Measurements from ENCODE around the gene PWWP2A. TPM values are rescaled to one million over a fixed set of nuclear protein-coding genes. Genes with fewer than 3 reads are reported as not detected.
A peak's percentile ranks its signal among the peaks of the same experiment; 100 is the strongest.
"Not testable (repeated sequence)": the region's sequence is repeated elsewhere in the genome, so short reads cannot be mapped to it uniquely, and the experiment has no call there.

Gene PWWP2A, protein sequence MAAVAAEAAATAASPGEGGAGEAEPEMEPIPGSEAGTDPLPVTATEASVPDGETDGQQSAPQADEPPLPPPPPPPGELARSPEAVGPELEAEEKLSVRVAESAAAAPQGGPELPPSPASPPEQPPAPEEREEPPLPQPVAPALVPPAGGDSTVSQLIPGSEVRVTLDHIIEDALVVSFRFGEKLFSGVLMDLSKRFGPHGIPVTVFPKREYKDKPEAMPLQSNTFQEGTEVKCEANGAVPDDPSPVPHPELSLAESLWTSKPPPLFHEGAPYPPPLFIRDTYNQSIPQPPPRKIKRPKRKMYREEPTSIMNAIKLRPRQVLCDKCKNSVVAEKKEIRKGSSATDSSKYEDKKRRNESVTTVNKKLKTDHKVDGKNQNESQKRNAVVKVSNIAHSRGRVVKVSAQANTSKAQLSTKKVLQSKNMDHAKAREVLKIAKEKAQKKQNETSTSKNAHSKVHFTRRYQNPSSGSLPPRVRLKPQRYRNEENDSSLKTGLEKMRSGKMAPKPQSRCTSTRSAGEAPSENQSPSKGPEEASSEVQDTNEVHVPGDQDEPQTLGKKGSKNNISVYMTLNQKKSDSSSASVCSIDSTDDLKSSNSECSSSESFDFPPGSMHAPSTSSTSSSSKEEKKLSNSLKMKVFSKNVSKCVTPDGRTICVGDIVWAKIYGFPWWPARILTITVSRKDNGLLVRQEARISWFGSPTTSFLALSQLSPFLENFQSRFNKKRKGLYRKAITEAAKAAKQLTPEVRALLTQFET
- total RNA-seq (2014; rRNA removed) = 22.1 and 24.4 TPM in 2 replicates
- 5.8 TPM for polyA plus RNA-seq (2012)

DNA sequence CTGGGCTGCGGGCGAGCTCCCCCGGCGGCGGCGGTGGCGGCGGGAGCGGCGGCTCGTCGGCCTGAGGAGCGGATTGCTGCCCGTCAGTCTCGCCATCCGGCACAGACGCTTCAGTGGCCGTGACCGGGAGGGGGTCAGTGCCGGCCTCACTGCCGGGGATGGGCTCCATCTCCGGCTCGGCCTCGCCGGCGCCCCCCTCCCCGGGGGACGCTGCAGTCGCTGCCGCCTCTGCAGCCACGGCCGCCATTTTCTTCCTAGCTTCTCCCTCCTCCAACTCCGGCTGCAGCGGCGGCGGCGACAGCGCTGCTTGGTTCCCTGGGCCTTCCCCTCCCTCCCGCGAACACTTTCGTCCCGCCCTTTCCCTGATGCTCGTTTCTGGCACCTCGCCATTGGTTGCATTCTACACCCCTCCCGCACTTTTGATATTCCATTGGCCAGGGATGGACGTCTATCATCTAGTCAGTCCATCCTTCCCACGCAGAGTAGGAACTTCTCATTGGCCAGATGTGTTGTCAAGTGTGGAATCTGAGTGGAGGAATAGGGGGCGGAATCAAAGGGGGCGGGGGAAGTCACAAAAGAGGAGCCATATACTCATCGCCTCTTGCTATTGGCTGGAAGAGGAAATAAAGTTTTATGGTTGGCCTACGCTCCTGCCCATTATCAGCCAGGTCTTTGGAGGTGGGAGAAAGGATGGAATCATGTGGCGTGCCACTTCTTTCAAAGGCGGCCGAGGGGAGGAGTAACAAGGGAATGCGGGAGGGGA is at the start of gene PWWP2A:
PWWP2A (minus strand) TSS at position 309 of the 763 bp plus-strand sequence; CDS start at position 247, 62 bp downstream.
- peak; percentile 100 for DNase-seq (ENCODE audit: low read depth)

DNA sequence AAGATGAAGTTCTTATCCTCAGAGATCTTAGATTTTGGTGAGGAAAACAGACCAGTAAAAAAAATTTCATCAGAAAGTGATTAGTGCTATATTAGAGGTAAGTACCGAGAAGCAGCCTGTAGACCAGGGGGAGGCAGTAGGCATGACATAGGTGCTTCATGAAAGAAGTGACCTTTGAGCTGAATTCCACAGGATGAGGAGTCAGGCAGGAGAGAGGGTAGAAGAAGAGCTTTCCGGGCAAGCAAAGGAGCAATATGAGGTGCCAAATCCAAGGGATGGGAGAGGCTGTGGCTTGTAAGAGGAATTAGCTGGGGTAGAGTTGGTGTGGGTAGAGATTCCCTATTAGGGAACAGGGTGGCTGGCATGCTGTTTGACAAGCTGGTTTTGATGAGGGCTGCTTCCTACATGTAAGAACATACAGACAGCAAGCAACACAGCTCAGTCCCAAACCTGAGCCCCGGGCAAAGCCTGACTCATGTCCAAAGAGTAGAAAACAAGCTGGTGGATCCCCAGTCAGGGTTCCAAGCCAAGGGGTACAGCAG is 48.4 kb upstream of the PWWP2A start:
- DNase-seq (ENCODE audit: low read depth) = no peak

DNA sequence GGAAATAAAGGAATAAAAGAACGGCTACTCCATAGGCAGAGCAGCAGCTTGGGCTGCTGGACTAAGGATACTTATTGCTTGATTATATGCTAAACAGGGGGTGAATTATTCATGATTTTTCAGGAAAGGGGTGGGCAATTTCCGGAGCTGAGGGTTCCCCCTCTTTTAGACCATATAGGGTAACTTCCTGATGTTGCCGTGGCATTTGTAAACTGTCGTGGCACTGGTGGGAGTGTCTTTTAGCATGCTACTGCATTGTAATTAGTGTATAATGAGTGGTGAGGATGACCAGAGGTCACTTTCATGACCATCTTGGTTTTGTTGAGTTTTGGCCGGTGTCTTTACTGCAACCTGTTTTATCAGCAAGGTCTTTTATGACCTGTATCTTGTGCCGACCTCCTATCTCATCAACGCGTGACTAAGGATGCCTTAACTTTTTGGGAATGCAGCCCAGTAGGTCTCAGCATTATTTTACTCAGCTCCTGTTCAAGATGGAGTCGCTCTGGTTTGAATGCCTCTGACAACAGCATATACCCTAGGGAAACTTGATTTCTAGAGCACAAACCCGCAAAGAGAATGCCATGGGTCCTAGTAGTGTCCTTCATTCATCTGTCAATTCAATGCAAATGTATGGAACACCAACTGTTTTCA is 47.8 kb upstream of the PWWP2A start:
- no peak for DNase-seq (ENCODE audit: low read depth)

DNA sequence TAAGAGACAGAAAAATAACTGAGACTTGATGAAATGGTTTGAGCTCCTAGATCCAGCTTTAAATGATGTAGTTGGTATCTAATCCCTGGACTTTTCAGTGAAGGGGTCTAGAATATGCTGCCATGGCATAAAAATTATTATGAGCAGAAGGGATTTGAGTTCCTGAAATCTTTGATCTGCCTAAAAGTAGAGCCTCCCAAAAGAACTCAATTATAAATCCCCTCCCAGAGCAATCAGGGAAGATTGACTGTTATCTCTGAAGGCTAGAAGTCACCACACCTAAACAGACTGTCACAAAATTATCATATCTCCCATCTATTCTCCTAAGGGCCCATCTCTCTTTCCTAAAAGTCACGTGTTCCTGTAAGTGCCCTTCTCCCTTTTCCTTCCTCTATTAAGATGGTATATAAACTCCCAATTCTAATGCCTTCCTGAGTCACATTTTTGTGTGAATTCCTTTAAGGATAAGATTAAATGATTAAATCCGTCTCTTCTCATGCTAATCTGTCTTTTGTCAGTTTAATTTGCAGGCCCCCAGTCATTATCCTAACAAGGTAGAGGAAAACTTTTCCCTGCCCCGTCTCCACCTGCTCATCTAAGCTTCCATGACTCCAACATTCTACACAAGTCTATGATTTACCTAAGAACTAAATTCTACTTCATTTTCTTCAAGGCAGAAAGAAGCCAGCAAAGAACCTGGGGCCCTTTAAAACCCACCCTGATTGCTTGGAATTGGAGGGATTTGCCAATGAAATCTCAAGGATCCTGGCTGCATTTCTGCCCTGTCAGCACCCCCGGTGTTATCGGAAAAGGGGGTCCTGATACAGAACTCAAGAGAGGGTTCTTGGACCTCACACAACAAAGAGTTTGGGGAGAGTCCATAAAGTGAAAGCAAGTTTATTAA is 47.1 kb upstream of the PWWP2A start:
- DNase-seq (ENCODE audit: low read depth) = no peak

DNA sequence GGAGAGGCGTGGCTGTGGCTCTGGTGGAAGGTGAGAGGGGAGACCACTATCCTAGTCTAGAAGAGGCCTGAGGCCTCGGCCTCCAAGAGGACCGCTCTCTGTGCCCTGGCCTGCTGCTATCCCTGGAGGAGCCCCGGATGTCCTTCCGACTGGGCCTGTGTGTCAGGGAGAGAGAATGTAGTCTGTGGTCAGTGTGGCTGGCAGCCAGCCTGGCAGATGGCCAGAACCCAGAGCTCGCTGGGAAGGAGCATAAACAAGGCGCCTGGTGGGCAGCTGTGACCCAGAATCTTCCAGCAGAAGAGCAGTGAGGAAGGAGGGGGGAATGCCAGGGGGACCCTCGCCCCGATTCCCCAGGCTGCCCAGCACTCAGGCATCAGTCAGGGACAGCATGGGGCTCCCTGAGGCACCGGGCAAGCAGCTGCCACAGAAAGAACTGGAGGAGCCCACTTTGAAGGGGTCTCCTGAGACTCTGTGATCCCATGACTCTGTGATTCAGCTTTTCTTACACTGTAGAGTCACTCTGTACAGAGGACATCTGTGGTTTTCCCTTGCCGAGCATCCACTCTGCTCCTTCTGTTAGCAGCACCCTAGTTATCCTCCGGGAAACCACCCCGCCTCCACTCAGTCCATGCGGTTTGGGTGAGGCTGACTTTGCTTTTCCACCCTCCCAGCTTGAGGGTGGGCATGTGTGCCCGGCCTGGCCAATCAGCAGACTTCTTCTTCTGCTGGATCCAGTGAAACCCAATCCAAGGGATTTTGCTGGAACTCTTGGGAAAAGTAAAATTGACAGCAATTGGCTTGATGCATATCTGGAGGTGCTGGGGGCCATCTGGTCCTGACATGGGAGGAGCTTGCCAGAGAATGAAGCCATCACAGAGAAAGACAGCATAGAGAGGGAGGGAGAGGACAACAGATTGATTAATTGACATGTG is 46.2 kb upstream of the PWWP2A start:
- DNase-seq (ENCODE audit: low read depth) = peak; percentile 100

DNA sequence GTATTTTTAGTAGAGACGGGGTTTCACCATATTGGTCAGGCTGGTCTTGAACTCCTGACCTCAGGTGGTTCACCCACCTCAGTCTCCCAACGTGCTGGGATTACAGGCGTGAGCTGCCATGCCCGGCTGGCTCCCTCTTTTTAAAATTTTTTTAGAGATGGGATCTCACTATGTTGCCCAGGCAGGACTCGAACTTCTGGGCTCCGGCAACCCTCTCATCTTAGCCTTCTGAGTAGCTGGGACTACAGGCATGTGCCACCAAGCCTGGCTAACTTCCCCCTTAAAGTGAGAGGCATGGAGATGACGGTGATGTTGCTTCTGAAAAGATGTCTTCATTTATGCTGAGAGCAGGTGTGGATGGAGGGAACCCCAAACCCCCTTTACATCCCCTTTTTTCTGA is 43.7 kb upstream of the PWWP2A start:
- DNase-seq (ENCODE audit: low read depth) = no peak

DNA sequence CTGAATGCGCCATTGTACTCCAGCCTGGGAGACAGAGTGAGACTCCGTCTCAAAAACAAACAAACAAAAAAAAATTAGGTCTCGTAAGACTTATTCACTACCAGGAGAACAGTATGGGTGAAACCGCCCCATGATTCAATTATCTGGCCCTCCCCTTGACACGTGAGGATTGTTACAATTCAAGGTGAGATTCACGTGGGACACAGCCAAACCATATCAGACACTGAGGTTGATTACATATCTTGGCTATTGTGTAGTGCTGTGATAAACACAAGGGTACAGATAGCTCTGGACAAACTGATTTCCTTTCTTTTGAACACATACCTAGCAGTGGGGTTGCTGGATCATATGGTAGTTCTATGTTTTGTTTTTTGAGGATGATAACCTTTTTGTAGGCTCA is 42.4 kb upstream of the PWWP2A start:
- no peak for DNase-seq (ENCODE audit: low read depth)

DNA sequence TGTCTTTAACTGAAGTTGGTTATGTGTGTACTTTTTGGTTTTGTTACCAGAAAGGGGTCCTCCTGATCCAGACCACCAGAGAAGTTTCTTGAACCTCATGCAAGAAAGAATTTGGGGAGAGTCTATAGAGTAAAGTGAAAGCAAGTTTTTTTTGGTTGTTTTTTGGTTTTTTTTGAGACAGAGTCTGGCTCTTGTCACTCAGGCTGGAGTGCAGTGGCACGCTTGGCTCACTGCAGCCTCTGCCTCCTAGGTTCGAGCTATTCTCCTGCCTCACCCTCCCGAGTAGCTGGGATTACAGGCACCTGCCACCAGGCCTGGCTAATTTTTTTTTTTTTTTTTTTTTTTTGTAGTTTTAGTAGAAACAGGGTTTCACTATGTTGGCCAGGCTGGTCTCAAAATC is 41.6 kb upstream of the PWWP2A start:
- DNase-seq (ENCODE audit: low read depth) = not testable (repeated sequence)

DNA sequence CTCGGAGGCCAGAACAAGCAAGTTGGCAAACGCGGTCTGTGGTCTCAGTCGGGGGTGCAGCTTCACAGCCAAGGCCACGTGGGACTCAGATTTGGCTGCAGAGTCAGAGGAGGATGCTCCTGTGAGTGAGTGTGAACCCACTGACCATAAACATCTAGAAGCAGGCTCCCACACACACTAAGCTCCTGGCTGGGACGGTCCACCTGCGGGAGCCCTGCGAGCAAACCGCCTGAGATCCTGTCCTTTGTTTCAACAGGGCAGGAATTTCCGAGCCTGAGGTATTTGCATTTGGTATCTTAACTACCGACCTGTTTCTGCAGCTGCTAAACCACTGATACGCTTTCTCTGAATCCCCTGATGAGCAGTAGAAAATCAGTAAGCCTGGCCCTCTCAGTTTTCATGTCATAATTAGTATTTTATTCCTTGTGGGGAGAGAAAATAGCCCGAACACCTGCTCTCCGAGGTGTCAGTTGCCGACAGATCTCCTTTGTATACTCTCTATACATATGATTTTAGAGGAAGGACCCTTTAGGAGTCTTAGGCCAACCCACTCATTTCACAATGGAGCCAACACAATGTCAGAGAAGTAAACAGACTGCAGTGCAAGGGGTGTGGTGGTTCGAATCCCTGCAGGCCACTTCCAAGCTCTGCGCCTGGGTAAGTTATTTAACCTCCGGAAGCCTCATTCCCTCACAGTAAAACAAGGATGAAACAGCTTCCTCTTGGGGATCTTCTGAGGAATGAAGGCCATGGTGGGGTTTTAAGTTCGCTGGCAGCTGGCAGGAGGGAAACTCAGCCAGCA is 40.9 kb upstream of the PWWP2A start:
- no peak for DNase-seq (ENCODE audit: low read depth)

DNA sequence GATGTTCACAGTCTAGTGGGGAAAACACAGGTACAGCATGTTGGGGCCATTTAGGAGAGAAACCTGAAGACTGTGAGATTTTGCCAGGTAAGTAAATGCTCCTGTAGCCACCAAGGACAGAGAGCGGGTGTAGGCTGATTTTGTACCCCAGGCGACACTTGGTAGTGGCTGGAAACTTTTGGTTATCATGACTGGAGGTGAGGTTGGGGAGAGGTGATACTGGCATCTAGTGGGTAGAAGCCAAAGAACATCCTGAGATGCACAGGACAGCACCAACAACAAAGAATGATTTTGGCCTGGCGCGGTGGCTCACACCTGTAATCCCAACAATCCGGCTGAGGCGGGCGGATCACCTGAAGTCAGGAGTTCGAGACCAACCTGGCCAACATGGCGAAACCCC is 38.8 kb upstream of the PWWP2A start:
- no peak for DNase-seq (ENCODE audit: low read depth)

DNA sequence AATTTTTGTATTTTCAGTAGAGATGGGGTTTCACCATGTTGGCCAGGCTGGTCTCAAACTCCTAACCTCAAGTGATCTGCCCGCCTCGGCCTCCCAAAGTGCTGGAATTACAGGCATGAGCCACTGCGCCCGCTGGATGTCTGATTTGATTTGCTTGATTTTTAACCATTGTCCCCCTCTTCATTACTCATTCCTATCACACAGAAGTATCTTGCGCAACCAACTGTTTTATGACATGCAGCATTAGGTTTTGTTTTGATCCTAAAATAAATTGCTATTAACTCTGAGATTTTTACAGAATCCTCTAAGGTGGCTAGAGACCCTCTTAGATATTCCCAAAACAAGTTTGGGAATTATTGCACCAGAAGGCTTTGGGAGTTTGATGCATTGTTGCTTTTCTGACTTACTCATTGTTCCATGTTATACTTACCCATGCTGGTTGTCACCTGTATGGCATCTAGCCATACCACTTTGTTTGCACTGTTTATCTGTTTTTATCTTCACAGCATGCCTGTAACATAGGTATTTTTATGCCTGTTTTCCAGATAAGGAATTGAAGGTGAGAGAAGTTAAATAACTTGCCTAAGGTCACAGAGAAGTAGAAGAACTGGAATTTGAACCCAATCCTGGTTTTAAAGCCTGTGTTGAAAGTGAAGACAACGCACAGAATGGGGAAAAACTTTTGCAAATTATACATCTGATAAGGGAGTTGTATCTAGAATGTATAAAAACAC is 35.9 kb upstream of the PWWP2A start:
- no peak for DNase-seq (ENCODE audit: low read depth)

DNA sequence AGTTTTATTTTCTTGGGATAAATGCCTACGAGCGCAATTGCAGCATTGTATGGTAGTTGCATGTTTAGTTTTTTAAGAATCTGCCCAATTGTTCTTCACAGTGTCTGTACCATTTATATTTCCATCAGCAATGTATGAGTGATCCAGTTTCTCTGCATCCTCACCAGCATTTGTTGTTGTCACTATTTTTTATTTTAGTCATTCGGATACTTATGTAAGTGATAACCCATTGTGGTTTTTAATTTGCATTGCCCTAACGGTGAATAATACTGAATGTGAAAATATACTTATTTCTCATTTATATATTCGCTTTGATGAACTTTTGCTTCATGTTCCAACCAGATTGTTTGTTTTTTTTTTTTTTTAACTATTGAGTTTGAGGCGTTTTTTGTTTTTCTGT is 33.7 kb upstream of the PWWP2A start:
- no peak for DNase-seq (ENCODE audit: low read depth)

DNA sequence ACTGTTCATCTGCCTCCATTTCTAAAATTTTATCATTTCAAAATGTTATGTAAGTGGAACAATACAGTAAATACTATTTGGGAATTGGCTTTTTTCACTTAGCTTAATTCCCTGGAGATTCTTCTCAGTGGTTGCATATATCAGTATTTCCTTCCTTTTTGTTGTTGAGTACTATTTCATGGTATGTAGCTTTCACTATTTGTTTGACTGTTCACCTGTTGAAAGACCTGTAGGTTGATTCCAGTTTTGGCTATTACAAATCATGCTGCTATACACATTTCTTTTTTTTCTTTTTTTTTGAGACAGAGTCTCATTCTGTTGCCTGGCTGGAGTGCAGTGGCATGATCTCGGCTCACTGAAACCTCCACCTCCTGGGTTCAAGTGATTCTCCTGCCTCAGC is 33.0 kb upstream of the PWWP2A start:
- DNase-seq (ENCODE audit: low read depth) = no peak

DNA sequence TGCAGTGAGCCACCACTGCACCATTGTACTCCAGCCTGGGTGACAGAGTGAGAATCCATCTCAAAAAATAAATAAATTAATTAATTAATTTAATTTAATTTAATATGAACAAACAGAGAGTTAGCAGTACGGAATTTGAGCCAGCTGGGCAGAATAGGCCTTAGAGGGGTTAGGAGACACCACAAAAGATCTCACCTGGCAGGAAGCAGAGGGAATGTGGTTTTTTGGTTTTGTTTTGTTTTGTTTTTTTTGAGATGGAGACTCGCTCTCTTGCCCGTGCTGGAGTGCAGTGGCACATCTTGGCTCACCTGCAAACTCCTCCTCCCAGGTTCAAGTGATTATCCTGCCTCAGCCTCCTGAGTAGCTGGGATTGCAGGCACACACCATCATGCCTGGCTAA is 31.8 kb upstream of the PWWP2A start:
- no peak for DNase-seq (ENCODE audit: low read depth)

DNA sequence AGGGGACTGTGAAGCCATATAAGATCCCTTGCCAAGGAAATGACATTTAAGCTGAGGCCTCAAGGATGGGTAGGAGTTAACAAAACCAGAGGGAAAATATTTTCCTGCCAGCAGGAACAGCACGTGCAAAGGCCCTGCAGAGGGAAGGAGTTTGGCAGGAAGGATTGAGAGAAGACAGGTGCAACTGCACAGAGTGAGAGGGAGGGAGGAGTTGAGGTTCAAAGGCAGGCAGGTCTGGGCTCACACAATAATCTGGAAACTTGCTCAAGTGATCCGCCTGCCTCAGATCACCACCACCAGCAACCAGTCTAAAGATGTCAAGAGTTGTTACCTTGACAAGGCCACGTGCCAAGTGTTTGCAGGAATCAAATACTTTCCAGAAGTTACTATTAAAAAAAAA is 31.1 kb upstream of the PWWP2A start:
- no peak for DNase-seq (ENCODE audit: low read depth)

DNA sequence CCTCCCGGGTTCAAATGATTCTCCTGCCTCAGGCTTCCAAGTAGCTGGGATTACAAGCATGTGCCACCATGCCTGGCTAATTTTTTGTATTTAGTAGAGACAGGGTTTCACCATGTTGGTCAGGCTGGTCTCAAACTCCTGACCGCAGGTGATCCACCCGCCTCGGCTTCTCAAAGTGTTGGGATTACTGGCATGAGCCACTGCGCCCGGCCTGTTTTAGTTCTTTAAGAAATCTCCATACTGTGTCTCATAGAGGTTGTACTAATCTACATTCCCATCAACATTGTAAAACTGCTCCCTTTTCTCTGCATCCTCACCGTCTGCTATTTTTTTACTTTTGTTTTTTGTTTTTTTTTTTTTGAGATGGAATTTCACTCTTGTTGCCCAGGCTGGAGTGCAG is 25.2 kb upstream of the PWWP2A start:
- DNase-seq (ENCODE audit: low read depth) = not testable (repeated sequence)

DNA sequence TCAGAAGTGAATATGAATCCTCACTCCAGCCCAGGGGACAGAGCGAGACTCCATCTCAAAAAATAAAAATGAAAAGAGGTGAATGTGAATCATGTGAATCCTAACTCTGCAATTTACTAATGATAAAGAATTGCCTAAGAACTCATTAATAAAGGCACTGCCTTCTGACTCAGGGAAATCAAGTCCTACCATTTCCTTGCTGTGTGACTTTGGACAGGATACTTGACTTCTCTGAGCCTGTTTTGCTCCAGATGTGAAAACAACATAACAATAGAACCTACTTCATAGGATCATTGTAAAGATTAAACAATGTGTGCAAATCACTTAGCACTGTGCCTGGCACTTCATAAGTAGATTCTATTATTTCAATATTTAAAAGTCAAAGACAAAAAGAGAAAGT is 15.1 kb upstream of the PWWP2A start:
- no peak for DNase-seq (ENCODE audit: low read depth)

DNA sequence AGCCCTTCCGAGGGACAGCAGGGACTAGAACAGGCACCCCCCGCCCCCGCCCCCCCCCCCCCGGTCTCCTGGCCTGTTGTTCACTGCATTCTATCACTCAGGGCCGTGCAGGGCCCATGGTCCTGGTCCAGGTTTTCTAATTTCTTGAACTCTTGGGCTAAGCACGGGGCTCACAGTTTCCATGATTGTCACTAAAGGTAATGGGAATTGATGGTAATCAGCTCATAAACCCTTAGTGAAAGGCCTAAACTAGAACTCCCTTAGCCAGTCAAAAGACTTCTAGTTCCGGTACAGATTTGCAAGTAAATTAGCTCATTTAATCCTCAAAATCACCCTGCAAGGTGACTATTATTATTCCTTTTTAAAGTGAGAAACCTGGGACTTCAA is 14.7 kb upstream of the PWWP2A start:
- DNase-seq (ENCODE audit: low read depth) = no peak
